Measurements from ENCODE around the gene CSNK2B.

Gene CSNK2B

DNA sequence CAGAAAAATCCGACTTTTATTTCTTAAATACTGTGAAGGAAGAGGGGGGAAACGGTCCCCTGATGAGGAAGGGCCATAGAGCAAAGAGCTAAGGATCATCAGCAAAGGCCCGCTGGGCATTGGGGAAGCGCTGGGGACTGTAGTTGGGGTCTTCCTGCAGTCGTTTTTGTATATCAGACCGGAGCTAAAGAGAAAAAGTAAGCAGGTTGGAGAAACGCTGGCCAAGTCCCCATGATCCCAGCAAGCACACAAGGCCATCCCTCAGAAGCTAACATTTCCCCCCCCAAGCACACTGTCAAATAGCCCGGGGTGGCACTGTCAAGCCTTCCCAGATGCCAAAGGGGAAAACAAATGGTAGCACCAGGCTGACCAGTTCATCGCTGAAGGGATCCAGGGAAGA lies 26.8 kb upstream of the CSNK2B start:
- DNase-seq = no peak

DNA sequence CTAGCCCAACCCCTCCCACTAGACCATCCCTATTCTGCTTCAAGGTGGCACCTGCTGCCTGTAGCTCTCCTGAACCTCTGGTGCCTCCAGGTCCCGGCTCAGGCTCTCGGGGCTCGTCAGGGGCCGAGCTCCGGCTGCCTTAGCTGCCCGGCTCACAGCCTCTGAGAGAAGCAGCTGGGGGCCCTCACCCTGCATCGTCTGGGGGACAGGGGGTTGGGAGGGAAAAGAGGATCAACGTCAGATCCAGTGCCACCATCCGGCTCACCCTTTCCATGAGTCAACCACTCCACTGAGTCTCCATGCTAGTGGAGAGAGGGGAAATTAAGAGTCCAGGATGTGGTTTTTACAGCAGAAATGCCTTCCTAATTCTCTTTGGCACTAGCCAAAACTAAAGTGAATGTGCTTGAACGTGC lies 26.4 kb upstream of the CSNK2B start:
- peak in 1 of 2 donors; percentile 26 for DNase-seq

DNA sequence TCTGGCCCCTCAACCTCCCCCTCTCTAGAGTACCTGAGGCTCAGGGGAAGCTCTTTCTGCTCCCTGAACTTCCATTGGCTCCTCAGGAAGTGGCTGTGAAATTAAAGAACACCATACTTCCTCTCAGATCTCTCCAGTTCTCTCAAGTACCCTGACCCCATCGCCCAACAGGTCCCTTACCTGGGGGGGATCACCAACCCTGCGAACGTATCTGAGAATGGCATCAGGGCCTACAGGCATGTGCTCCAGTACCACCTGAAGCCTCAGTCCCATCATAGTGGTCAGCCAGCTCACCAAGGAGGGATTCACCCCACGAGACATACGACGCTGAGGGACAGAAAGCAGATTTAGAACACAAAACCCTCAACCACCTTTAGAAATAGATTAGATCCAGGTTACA lies 25.3 kb upstream of the CSNK2B start:
- no peak for DNase-seq

DNA sequence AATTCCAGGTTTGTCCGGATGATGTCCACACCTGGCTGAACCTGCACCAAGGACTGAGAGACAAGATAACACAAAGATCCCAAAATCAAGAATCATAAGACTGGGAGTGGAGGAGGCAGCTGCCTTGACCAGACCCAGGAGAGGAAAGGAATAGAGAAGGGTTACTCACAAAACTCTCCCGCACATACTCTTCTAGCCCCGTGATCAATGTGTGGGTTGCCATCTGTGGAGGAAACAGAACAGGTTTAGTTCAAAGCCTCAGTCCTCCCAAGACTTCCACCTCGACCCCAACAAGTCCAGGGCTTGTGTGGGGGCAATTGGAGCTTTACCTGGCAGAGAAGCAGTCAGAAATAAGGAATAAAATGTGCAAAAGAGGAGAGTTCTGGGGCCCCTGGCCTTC lies 24.5 kb upstream of the CSNK2B start:
- no peak for DNase-seq

DNA sequence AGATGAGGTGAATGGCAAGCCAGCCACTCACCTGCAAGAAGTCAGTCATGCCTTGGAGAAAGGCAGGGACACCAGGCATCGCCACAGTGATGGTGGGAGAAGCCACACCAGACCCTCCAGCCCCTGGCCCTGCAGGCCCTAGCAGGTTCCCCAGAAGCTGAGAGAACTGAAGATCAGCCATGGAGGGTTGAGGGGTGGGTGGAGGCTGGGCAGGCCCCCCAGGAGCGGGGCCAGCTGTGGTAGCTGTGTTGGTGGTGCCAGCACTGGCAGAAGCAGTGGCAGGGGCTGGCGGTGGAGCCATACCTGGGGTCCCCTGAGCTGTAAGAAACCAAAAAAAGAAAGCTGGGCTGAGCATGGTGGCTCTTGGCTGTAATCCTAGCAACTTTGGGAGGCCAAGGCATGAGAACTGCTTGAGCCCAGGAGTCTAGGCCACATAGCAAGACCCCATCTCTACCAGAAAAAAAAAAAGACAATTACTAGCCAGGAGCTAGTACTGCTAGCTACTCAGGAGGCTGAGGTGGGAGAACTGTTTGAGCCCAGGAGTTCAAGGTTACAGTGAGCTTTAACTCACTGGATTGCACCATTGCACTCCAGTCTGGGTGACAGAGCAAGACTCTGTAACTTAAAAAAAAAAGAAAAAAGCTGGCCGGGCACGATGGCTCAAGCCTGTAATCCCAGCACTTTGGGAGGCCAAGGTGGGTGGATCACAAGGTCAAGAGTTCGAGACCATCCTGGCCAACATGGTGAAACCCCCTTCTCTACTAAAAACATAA lies 22.9 kb upstream of the CSNK2B start:
- DNase-seq = no peak

DNA sequence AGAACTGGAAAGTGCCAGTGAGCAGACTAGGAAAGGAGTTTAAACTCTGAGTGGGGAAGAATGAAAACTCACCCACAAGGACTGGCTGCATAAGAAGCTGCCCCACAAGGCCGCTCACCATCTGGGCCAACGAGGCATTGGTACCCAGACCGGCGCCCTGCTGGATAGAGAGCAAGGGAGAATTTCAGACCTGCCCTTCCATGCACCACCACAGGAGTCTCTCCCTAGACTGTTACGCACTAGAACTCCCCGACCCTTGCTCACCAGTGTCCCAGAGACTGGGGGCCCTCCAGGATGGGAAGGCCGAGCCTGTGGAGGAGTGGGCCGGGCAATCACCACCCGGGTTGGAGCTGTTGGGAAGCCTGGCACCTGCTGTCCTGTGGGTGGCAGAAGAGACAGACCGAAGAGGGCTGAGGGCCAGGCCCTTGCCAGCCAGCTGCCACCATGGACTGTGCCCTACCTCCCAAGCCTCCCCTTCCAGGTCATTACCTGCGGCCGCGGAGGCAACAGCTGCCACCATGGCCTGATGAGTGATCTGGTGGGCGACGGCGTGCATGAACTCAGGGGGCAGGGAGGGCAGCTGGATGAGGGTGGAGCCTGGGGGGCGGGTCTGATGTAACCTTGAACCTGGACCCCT lies 21.9 kb upstream of the CSNK2B start:
- no peak for DNase-seq

DNA sequence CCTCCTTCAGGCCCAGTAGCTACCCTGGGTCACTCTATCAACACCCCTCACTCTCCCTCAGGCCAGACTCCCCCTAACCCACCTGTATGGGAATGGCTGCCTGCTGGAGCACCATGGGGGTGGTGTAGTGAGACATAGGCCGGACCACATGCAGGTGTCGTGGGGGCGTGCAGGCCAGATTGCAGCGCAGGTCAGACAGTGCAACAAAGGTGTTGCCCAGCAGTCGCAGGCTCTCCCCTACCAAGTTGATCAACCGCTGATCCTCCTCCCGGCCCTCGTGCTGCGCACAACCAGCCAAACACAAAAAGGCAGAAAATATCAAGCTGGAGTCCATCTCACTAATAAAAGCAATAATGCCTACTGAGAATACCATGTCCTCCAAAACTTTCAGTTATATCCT lies 20.6 kb upstream of the CSNK2B start:
- no peak for DNase-seq

DNA sequence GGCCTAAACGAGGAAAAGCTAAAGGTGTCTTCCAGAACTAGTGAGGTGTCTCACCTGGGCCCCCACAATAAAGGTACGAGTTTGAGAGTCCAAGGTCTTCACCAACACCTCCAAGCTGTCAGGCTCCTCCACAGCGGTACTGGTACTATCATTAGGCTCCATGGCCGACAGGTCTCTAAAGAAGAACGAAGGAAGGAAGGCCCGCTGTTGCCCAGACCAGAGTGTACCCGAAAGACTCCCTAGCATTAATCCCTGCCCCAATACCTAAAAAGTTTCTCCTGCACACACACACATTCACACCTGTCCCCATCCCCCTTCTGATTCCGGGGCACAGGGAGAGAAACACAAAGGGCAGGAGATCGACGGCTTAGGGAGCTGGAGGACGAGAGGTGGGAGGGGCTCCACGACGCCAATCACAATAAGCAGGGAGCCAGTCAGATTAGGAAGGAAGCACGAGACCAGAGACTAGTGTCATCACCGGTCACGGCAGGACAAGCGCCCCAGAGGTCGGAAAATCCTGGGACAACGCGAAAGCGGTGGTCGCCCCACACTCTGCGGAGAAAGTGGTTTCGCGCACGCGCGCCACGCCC lies 14.2 kb upstream of the CSNK2B start:
- DNase-seq = no peak

DNA sequence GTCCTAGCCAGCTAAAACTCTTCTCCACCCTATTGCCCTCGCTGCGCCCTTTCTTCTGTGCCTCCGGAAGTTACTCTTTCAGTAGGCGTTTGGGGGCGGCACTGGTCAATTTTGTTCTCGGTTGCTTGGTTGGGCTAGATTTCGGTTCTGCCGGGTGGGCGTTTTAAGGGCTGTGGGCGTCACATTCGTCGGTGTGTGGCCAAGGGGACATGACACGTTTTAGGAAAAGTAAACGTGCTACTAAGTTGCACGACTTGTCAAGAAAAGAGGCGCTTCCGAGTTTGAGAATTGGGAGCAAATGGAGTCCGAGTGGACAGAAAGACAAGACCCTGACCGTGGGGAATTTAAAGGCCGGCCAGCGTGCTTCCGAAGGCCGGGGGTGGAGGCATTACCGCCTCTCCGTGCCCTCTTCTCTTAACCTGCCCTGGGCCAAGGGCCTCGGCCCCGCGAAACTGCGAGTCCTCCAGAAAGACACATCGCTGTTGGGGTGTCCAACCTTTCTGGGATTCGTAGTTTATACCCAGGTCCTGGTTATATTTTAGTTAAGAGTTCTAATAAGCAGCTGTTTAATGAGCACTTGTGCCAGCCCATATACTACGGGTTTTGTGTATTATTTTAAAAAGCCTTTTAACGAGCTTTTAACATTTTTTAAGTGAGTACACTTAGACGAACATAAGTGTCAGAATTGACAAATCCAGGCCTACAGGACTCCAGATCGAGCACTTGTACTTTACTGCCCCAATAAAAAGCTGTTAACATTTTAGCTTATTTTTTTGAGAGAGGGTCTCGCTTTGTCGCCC lies 12.8 kb upstream of the CSNK2B start:
- peak in 1 of 2 donors; percentile 90 for DNase-seq

DNA sequence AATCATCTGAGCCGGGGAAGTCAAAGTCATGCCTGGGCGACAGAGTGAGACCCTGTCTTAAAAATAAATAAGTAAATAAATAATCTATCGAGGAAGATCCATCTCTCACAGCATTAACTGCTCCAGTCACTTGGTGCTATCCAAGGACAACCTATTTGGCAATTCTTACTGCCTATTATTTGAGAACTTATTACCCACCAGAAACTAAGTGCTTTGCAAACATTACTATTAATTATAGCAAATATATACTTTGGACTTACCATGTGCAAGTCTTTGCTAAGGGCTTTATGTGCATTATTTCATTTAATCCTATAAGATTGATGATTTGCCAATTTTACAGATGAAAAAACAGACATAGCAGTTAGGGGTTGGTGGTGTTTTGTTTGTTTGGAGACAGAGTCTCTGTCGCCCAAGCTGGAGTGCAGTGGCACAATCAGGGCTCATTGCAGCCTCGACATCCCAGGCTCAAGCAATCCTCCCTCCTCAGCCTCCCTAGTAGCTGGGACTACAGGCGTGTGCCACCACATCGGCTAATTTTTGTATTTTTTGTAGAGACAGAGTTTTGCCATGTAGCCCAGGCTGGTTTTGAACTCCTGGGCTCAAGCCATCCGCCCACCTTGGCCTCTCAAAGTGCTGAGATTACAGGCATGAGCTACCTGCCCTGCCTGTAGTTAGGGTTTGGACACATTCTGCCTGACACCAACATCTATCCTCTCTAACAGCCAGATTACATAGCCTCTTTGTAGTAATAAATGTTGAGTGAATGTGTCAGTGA lies 11.1 kb upstream of the CSNK2B start:
- DNase-seq = no peak

DNA sequence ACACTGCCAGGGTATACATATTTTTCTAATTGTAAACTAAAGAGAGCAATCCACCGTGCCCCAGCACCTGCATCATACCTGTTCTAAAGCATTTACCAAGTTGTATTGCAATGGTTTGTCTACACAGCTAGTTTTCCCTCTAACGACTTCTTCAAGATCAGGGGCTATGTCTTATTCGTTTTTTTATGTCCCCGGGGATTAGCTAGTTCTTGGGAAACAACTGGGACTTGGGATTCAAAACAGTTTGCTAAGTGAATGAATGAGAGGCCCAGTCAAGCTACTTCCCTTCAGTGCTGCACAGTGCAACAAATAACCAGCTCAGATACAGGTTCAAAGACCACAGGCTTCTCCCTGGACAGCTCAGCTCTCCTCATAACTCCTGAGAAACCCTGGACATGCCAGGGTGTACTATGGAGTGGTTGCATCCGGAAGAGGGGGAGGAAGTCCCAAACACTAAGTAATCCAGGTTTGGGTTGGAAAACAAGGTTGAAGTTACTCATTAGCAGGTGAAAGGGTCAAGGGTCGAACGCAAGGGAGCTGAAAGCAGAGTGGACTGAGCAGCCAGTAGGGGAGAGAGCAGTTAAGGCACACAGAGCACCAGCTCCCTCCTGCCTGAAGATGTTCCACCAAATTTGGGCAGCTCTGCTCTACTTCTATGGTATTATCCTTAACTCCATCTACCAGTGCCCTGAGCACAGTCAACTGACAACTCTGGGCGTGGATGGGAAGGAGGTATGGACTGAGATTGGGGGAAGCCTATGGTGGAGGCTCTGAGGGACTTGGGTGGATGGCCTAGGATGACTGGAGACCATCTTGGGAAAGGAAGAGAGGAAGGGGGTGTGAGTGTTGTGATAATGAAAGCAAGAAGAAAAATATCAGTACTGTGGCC lies 10.3 kb upstream of the CSNK2B start, which contains the start of gene APOM:
Gene APOM (plus strand): TSS at position 546 of the 889 bp plus-strand sequence. CDS start 73 bp downstream, at position 619.
- DNase-seq = no peak

DNA sequence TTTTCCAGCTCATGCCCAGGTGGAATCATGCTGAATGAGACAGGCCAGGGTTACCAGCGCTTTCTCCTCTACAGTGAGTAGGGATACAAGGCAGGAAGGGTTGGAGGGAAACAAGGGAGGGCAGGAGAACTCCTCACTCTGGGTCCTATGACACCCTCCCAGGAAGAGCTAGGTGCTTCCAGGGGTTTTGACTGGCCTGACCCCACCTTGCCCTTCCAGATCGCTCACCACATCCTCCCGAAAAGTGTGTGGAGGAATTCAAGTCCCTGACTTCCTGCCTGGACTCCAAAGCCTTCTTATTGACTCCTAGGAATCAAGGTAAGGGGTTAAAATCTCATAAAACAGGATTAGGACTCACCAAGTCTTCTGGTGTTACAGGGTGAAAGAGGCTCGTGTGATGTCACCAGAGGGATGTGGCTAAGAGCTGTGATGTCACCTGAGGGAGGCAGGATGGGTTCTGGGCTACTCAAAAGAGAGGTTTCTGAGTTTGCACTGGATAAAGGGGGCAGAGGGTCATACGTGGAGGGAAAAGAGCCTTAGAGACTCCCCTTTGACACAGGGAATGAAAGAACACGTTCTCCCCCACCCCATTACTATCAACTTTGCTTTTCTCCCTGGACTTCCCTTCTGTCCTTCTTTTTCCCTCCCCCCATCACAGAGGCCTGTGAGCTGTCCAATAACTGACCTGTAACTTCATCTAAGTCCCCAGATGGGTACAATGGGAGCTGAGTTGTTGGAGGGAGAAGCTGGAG lies 8.3 kb upstream of the CSNK2B start:
- DNase-seq = peak in 1 of 2 donors; percentile 25

DNA sequence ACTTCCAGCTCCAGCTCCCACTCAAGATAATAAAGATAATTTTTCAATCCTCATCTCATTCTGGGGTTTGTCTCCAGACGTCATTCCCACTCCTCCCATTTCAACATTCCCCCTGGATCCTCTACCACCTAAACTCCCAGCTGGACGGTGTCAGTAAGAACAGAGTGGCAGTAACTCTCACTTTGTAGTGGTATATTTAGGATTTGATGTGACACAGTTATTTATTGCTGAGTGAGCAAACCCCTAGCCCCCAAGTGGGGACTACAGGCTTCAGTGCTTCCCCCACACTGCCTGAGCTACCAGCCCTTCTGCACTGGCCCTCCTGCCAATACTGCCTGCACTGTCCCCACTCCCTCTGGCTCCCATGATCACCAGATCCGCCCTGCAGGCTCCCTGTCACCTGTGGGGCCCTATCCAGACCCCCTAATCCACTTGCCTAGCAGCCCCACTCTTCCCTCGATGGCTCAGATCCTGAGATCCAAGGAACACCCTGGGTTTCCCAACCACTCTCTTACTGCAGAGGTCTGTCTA lies 7.7 kb upstream of the CSNK2B start:
- DNase-seq = no peak

DNA sequence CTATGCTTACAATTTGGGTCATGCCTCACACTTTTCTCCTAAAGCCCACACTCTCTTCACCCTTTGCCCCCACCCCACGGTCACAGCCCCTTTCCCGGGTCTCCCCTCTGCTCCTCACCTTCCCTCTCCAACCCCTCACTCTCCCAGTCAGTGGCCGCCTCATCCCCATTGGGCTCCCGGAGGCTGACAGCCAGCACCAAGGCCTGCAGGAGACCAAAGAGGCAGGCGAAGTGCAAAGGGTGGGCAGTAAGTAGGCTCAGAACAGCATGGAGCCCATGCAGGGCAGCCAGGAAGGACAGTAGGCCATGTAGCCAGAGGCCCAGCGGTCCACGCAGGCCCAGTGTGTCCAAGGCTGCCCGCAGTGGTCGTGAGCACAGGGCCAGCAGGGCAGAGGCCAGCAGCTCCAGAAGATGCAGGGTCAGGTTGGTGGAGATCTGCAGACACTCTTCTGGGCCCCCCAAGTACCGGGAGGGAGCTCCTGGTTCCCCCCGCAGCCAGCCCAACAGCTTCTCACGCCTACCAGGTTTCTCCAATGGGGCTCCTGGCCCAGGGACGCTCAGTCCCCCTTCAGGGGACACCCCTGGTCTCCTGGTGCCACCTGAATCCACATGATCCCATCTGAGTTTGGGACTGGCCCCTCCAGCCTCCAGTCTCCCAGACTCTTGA lies 6.8 kb upstream of the CSNK2B start:
- no peak for DNase-seq

DNA sequence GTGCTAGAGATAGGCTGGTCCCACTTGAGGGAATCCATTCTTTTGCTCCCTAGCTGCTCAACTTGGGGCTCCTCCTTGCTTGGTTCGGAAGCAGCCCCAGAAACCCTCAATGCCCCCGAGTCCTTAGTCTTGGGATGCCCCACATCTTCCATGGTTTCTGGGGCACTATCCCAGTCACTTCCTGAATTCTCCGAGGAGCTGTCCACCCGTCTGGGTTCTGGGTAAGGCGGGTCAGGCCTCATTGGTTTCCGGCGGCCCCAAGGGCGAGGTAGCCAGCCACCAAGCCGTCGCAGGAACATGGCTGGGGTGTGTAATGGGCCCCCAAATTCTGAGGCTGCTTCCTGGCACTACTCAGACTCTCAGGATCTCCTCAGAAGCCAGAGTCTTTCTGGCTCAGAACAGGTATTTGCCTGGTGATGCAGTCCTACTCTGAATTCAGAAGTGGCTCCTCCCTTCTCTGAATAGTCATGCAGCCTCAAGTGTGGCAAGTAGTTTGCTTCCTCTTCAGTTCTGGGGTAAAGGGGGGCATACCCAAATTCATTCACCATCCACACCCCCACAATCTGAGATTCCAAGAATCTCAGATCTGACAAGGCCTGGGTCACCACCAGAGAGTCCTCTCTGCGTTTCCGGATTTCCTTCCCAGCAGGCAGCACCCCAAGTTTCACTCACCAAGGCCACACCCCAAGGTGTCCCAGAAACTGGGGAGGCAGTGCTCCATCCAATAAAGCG lies 6.1 kb upstream of the CSNK2B start:
- peak in 1 of 2 donors; percentile 41 for DNase-seq

DNA sequence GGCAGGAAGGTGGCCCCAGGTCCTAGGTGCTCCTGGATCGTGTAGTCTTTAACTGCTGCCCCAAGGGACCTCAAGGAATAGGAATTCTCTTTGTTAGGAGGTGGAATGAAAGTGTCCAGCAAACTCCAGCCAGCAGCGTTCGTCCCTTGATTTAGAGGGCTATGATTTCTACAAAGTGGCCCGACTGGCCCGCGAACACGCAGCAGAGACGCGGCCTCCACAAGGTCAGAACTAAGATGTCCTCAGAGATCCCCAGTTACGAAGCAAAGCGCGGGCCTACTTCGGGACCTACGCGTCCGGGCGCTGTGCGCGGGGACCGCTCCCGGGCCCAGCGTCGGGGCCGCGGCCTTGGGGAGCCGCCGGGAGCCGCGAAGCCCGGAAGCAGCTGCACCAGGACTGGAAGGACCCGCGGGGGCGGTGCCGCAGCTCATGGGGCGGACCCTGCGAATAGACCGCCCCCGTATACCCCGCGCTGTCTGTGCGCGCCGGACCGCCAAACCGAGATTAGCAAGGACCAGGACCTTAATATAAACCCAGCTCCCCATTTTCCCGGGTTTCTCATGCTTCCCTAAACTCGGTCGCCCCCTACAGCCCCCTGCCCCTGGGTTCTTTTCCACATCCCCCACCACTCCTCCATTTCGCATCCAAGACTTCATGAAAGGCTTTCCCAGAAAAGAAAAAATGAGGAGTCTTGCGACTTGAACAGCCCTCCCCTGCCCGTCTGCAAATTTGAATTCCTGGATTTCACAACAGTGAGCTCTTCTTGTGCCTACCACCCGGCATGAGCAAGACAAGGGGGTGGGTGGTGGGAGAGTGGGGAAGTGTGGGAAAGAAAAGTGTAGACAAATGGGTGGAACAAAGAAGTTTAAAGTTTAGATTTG lies 5.3 kb upstream of the CSNK2B start, which contains the start of gene C6orf47:
Gene C6orf47 (minus strand): TSS at position 398 of the 881 bp plus-strand sequence. CDS start 831 bp downstream, outside the sequence.
- DNase-seq = peak; percentile 71 to 80

DNA sequence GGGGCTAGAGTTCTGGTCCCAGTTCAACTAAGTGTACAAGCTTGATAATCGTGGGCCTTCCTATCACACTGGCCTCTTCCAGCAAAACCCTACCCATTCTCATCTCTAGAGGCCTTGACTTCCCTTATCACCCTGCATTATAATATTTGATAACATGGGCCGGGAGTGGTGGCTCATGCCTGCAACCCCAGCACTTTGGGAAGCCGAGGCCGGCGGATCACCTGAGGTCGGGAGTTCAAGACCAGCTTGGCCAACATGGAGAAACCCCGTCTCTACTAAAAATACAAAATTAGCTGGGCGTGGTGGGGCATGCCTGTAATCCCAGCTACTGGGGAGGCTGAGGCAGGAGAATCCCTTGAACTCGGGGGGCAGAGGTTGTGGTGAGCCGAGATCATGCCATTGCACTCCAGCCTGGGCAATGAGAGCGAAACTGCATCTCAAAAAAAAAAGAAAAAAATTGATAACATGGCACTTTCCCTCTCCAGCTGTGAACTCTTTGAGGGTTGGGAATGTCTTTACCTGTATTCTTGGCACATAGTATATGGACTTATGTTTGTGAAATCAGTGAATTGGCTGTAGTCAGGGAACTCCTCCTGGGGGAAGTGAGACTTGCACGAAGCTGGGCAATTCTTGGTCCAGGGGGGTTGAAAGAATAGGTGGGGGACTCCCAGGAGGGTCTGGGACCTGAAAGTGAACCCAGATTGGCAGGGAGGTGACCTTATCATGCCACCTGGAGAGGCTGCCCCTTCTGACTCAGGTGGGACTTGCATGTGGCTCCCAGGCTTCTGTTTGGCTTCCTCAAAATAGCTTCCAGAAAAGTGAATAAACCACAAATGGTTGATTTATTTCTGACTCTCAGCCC lies 4.4 kb upstream of the CSNK2B start:
- DNase-seq = no peak

All from activated CD4-positive, alpha-beta T cell treated with anti-CD3 and anti-CD28 coated beads for 4 hours (primary cell).